GM06990 (cell line): ENCODE measurements around the gene CKAP5.

ENCODE experiments used
- DNase-seq: peaks from one replicate; pipeline ENCODE4 v3.0.0-alpha.2; 2011; ENCODE audit not compliant: insufficient read length; ENCODE audit errors: extremely low read depth
- H3K27me3 ChIP-seq: replicated peaks from 2 replicates; pipeline ENCODE4 v1.6.0; 2011; ENCODE audit warnings: low read length; ENCODE audit not compliant: control insufficient read depth, insufficient read depth
- H3K36me3 ChIP-seq: 2 replicates; pipeline ENCODE4 v1.5.1; 2011; ENCODE audit warnings: low read length; ENCODE audit not compliant: control insufficient read depth, insufficient read depth
- H3K4me3 ChIP-seq: replicated peaks from 2 replicates; pipeline ENCODE4 v1.5.1; 2011; ENCODE audit warnings: low read depth, mild to moderate bottlenecking, control low read depth, low read length
- TF ChIP-seq, protein P1 (sequence below): IDR thresholded peaks from 2 replicates; pipeline ENCODE4 v1.5.1; 2011; ENCODE audit warnings: low read length, control low read depth, mild to moderate bottlenecking, inconsistent platforms; ENCODE audit not compliant: insufficient read depth, poor library complexity, severe bottlenecking

Gene CKAP5

DNA sequence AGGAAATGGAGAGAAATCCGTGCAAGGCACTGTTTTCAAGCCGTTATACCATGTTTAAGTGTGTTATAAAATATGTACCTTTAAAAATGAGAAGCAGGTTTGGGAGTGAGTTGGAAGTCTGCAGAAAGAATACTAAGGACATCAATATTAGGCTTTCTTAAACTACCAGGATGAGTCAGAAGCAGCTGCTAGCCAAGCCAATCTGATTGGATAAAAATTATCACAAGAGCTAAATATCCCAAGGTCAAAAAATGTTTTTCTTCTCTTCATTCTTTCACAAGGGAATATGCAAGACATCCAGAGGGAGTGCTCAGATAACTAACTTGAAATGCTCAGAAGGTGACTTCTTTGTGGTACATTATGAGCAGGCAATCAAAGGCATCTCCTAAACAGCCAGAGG is 19.3 kb upstream of the CKAP5 start:
- Histone ChIP-seq H3K36me3 (no peaks in the 10 kb centered on the region), H3K27me3 (no peaks in the 10 kb centered on the region), H3K4me3 (no peak overlapping the region)
- DNase-seq, result no peak
- TF ChIP-seq, protein P1, sequence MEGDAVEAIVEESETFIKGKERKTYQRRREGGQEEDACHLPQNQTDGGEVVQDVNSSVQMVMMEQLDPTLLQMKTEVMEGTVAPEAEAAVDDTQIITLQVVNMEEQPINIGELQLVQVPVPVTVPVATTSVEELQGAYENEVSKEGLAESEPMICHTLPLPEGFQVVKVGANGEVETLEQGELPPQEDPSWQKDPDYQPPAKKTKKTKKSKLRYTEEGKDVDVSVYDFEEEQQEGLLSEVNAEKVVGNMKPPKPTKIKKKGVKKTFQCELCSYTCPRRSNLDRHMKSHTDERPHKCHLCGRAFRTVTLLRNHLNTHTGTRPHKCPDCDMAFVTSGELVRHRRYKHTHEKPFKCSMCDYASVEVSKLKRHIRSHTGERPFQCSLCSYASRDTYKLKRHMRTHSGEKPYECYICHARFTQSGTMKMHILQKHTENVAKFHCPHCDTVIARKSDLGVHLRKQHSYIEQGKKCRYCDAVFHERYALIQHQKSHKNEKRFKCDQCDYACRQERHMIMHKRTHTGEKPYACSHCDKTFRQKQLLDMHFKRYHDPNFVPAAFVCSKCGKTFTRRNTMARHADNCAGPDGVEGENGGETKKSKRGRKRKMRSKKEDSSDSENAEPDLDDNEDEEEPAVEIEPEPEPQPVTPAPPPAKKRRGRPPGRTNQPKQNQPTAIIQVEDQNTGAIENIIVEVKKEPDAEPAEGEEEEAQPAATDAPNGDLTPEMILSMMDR, result no peak

GRCh38 chr11:46860218-46860617 is 14.1 kb upstream of the CKAP5 start:
- DNase-seq, result no peak
- Histone ChIP-seq H3K27me3 (no peaks in the 10 kb centered on the region; the same call in 1 of the 2 replicates), H3K4me3 (no peak overlapping the region), H3K36me3 (no peaks in the 10 kb centered on the region)
- TF ChIP-seq, protein P1, result no peak

- DNase-seq, result no peak
- TF ChIP-seq, protein P1, result no peak
- H3K36me3 ChIP-seq, result no peaks in the 10 kb centered on the region
- H3K4me3 ChIP-seq, result no peak overlapping the region
- no peaks in the 10 kb centered on the region; the same call in 1 of the 2 replicates for H3K27me3 ChIP-seq
Measured at GRCh38 chr11:46858920-46859546, 13.0 kb upstream of the CKAP5 start.

DNA sequence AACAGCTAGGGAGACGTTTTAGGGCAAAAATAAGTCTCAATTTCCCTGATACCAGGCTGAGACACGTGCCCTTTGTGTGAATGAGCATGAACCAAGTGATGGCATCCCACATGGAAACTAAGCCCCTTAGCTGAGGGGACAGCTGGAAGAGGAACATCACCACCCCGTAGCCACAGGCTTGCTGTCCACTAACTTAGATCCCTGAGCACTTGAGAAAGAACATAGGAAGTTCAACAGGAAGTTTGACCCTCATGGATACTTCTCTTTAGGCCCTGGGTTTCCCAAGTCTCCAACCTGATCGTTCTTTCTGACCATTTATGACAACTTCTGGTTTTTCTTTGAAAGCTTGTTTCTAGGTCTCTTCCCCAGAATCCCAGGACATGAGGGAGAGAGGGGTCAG is 11.6 kb upstream of the CKAP5 start:
- TF ChIP-seq, protein P1, result no peak
- no peak for DNase-seq
- H3K4me3 ChIP-seq, result no peak overlapping the region
- no peaks in the 10 kb centered on the region for H3K36me3 ChIP-seq
- H3K27me3 ChIP-seq, result no peaks in the 10 kb centered on the region; the same call in 1 of the 2 replicates

DNA sequence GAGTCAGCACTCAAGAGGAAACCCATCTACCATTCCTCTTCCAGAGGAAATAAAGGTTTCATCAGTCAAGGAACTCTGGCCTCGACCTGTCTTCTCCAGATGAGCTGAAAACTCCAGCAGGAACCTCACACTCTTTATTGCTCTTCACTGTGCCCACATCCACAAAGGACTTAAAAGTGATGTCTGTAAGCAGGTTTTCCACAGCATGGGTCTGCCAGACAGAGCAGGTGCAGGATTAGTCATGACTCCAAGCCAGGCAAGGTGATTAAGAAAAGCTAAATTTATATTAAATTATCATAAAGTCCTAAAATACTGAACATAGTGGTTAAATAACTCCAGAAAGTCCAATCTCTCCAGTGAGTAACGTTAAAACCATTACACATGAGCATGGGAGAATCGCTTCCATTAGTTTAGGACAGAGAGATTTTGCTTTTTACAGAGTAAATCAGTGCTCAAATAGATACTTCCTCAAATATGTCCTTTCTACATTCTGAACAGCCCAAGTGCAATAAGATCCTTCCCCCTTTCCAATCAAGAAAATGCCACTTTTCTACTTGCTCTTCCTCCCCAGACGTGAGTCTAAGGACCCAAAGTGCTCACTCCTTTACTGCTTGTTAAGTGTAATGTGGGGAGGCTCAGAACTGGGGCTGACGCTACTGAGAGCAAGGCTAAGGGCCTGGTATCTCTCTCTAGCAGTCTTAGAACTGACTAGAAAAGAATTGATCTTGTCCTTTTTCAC is 10.7 kb upstream of the CKAP5 start:
- Histone ChIP-seq H3K27me3 (no peaks in the 10 kb centered on the region; the same call in 1 of the 2 replicates), H3K4me3 (no peak overlapping the region), H3K36me3 (no peaks in the 10 kb centered on the region)
- TF ChIP-seq, protein P1, result no peak
- no peak for DNase-seq
